ENCODE results near the gene ASB1.

The ASB1 gene

DNA sequence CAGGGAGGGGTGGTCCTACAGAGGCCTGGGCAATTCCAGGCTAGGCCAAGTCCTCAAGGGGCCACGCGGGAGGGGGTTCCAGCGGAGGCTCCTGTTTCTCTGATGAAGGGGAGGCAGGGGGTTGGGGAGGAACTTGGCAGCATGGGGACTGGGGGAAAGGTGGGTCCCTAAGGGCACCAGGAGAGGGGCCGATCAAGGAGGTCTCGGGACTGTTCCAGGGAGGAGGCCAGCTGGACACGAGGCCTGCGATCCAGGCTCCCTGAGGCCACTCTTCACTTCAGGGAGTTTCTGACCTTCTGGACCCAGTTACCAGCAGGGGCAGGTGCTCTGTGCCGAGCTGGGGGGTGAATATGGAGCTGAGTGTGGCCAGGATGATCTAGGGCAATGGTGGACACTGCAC, 71.5 kb downstream of the ASB1 start:
- DNase-seq: no peak

DNA sequence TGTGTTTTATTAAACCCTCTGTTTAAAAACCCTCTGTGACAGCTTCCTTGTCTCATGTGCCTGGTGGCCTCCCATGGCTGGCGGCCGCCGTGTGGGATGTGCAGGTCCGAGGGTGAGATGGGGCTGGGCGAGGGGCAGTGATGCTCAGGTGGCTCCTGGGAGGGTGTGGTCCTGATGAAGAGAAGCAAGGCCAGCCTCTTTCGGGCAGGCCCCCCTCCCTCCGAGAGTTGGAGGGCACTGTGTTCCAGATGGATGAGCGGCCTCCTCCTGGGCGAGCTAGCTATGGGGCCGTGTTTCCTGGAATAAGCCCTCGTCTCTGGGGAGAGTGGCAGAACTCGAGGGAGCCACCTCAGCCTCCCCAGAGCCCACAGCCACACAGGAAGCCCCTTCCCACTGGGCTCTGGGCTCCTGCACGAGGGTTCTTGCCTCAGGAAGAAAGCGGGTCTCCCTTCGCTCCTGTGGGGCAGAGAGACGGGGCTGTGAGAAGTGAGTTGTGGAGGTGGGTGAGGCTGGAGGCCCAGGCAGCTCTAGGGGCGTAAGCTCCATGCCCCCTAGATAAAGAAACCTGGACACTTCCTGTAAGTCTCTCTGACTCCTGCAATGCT, 72.1 kb downstream of the ASB1 start:
- no peak for DNase-seq

DNA sequence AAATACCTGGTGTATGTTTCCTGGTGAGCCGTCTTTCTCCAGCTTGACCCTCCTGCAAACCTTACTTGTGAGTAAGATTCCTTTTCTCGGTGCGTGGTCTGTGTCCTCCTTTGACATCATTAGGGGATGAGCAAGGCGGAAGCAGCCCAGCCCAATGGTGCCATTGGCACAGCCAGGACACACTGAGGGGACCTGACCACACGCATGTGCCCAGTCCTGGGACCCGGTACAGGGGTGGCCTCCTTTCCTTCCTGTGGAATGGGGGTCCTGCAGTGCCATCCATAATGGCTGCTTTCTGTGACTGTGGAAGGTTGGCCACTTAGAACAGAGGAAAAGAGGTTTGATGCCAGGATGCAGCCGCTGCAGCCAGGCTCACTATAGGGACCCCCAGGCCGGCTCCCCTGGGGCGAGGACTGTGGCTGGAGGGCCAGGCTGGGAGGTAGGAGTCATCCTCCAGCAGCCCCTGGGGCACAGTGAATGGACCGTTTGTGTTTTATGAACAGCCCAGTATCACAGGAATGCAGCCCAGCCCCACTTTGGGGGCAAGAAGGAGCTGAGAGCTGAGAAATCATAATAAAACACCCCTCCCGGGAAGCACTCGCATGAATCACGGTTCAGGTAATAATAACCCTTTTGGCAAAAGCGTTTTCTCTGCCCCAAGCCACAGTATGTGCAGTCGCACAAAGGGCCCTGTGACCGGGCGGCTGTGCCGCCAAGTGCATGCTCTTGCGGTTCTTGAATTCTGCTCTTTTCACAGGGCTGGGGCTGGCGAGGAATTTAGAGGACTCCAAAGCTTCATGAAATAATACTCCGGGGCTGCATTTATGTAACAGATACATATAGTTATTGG, 73.2 kb downstream of the ASB1 start:
- DNase-seq: no peak

DNA sequence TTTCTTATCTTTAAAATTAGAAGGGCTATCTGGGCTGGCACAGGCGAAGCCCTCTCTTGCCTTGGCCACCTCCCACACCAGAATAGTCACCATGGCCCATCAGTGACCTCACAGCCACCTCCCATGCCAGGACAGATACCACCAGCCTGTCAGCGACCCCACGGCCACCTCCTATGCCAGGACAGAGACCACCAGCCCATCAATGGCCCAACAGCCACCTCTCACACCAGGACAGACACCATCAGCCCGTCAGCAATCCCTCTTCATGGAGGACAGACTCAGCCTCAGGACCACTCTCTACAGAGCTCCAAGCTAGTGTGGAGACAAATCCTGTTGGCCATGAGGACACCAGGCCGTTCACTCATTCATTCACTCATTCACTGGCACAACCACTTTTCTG, 74.6 kb downstream of the ASB1 start:
- DNase-seq: no peak

All from NCI-H774 (cell line).